ENCODE measurements around the gene SYNDIG1. TPM values are rescaled to one million over a fixed set of nuclear protein-coding genes. Genes with fewer than 3 reads are reported as not detected.

The SYNDIG1 gene
- total RNA-seq, 4 donors from 2014 or later, result 8.3 to 12.4 (median 10.2) TPM

GRCh38 chr20:24533449-24533848 is 64.0 kb downstream of the SYNDIG1 start:
- intact Hi-C loops (cut with DNase I), result no loop called here

GRCh38 chr20:24534282-24534681 is 64.9 kb downstream of the SYNDIG1 start:
- TF ChIP-seq CTCF (IDR thresholded peaks at IDR 0.05) (no peak), POLR2A (IDR thresholded peaks at IDR 0.05) (no peak)
- intact Hi-C loops (cut with DNase I), result no loop called here
- DNase-seq, result no peak
- Histone ChIP-seq H3K27me3 (no peaks in the 10 kb centered on the region), H3K4me3 (replicated peaks in 1 of 3) (no peak overlapping the region), H3K27ac (no peak overlapping the region), H3K9me3 (no peaks in the 10 kb centered on the region), H3K4me1 (no peaks in the 10 kb centered on the region), H3K36me3 (no peaks in the 10 kb centered on the region)
- 90 to 92% methylated on average over 9 of the region's 9 CpGs for WGBS, 2 donors

More at GRCh38 chr20:24533449-24533848, 64.0 kb downstream of the SYNDIG1 start:
- H3K27ac ChIP-seq, result no peak overlapping the region
- H3K4me1 ChIP-seq, result no peaks in the 10 kb centered on the region
- no peaks in the 10 kb centered on the region for H3K9me3 ChIP-seq
- no peak for DNase-seq
- H3K4me3 ChIP-seq (replicated peaks in 1 of 3), result no peak overlapping the region
- TF ChIP-seq CTCF (IDR thresholded peaks at IDR 0.05) (no peak), POLR2A (IDR thresholded peaks at IDR 0.05) (no peak)
- no peaks in the 10 kb centered on the region for H3K36me3 ChIP-seq
- H3K27me3 ChIP-seq, result no peaks in the 10 kb centered on the region
- 82 to 91% methylated on average over 5 to 8 of the region's 8 CpGs for WGBS, 2 donors

- 92 to 93% methylated on average over 12 to 14 of the region's 14 CpGs for WGBS, 2 donors
- DNase-seq, result no peak
Observed at GRCh38 chr20:24535941-24536730, 66.7 kb downstream of the SYNDIG1 start.

GRCh38 chr20:24537210-24537609 is 67.8 kb downstream of the SYNDIG1 start:
- Histone ChIP-seq H3K27ac (no peak overlapping the region), H3K4me1 (no peaks in the 10 kb centered on the region), H3K36me3 (no peaks in the 10 kb centered on the region), H3K4me3 (replicated peaks in 1 of 3) (no peak overlapping the region), H3K27me3 (no peaks in the 10 kb centered on the region), H3K9me3 (no peaks in the 10 kb centered on the region)
- intact Hi-C loops (cut with DNase I), result no loop called here
- WGBS, 2 donors, result 93 to 95% methylated on average over 1 of the region's 1 CpG
- DNase-seq, result no peak
- TF ChIP-seq POLR2A (IDR thresholded peaks at IDR 0.05) (no peak), CTCF (IDR thresholded peaks at IDR 0.05) (no peak)

More at GRCh38 chr20:24535941-24536730, 66.7 kb downstream of the SYNDIG1 start:
- Histone ChIP-seq H3K36me3 (no peaks in the 10 kb centered on the region), H3K27me3 (no peaks in the 10 kb centered on the region), H3K27ac (no peak overlapping the region), H3K9me3 (no peaks in the 10 kb centered on the region), H3K4me3 (replicated peaks in 1 of 3) (no peak overlapping the region), H3K4me1 (no peaks in the 10 kb centered on the region)
- intact Hi-C loops (cut with DNase I), result no loop called here
- TF ChIP-seq CTCF (IDR thresholded peaks at IDR 0.05), result no peak
- TF ChIP-seq POLR2A (IDR thresholded peaks at IDR 0.05), result no peak

- Histone ChIP-seq H3K27ac (no peak overlapping the region), H3K4me3 (replicated peaks in 1 of 3) (no peak overlapping the region), H3K4me1 (no peaks in the 10 kb centered on the region), H3K9me3 (no peaks in the 10 kb centered on the region), H3K36me3 (no peaks in the 10 kb centered on the region), H3K27me3 (no peaks in the 10 kb centered on the region)
- DNase-seq, result no peak
- intact Hi-C loops (cut with DNase I), result no loop called here
- TF ChIP-seq POLR2A (IDR thresholded peaks at IDR 0.05) (no peak), CTCF (IDR thresholded peaks at IDR 0.05) (no peak)
- WGBS, 2 donors, result 86 to 93% methylated on average over 3 of the region's 3 CpGs
Observed at GRCh38 chr20:24542721-24543120, 73.3 kb downstream of the SYNDIG1 start.
